Stimulated activated CD8-positive, alpha-beta memory T cell treated with anti-CD3 and anti-CD28 coated beads, Interleukin-4, amount 100 ng/mL, for 1 hour (primary cell): ENCODE data around the gene BCOR.

Experiments used
- DNase-seq, 2 donors: peaks; one replicate each; pipeline ENCODE4 v3.0.0-alpha.2; 2020; ENCODE audit warnings: low read depth in 2 of 2, low spot score in 1 of 2

The BCOR gene

DNA sequence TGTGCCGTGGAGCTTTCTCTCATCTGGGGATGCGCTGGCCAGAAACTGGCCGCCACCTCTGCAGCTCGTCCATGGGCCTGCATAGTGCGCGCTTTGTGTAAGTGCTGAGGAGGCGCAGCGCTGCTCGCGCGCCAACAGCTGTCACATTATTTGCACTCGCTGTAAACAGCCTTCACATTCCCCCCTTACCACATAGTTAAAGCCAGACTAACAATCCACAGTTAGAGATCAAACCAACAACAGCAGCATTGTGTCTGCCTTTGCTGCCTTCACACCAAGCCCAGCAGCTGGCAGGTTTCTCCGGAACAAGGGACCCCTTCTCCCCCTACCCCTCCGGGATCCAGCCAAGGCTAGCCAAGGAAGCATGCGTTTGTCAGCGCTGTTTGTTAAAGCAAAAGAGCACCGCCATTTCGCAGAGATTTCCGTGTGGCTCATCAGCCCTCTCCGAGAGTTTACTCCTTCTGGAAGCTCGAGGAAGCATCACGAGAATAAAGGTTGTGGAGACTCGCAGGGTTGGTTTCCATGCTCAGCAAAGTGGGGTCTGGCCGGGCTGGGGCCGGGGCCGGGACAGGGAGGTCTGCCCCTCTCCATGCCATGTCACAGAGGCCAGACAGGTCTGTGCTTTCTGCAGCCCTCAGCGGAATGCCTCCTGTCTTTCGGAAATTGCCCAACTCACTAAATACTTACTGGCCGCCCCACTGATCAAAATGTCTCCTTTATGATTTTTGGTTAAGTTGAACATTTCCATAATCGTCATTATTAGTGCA, 11.0 kb downstream of the BCOR start:
- DNase-seq, result no peak

DNA sequence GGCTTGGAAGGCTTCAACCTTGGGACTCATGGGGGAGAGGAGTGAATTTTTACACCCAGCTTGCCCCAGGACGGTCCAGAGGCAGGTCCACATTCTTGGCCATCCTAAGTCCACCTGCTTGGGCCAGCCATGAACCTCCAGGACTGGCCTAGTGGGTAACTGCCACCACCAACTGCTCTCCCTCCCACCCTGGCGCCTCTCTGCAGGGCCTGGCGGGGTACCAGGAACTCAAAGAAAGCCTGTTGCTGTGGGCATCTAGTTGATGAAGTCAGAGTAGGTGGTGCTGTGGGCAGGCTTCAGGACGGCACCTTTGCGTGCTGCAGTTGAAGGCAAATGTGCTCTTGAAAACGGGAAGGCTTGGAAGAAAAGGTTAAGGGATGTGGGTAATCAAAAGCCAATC, 12.0 kb downstream of the BCOR start:
- no peak for DNase-seq

DNA sequence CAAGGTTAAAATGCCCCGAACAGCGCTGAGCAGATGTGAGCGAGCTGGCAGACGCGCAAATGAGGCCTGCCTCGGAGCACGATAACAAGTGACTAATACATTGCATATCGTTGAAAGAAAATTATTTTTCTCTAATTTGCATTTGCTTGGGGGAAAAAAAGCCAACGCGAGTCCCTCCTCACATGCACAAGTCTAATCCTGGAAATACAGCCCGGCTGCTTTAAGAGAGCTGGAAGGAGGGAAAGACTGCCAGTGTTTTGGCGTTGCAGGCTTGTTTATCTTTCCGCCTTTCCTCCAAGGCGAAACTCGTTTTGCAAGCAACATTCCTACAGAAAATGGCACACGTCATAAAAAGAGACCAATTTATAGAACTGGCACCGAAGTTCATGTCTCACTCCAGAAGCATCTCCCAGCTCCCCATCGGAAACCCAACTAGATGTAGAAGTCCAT, 12.6 kb downstream of the BCOR start:
- DNase-seq, result no peak

DNA sequence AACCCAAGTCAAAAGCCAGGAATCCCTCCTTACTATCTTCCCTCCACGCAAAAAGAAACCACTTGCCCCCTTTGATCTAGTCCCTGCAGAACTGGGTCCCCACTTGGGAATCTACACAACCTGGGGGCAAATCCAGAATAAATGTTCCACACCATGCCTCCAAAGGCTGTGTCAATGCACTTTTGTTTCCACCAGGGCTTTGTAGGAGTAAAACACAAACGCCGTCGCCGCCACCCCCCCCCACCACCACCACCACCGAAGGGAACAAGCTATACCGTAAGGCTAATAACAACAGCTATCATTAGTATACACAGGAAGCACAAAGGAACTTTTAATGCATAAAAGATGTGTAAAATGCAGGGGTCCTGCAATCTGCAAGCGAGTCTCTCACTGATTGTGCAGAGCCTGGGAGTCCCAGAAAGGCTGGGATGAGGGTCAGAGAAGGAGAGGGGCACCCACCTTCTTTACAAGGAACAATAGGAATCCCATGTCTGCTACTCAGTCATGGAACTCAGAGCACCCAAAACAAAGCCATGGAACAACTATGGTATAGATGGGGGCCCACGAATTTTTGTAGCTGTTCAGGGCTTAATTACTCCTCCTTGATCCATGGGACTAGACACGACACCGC, 13.2 kb downstream of the BCOR start:
- no peak for DNase-seq

DNA sequence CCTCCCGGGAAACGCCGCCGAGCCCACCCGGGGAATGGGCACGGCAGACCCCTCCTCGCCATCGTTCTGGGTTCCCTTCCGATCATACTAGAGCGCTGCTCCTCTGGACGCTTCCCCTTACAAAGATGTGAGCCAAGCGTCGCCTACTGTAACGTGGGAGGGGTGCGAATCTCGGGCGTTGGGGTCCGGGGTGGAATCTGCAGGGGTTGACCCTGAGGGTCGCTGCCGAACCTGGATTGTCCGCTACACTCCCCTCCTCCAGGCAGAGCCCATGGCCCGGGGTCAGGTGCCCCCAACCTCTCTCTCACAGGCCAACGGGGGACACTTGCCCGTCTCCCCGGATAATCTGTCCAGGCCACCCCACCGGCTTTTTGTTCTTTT, 13.8 kb downstream of the BCOR start:
- DNase-seq, result no peak

DNA sequence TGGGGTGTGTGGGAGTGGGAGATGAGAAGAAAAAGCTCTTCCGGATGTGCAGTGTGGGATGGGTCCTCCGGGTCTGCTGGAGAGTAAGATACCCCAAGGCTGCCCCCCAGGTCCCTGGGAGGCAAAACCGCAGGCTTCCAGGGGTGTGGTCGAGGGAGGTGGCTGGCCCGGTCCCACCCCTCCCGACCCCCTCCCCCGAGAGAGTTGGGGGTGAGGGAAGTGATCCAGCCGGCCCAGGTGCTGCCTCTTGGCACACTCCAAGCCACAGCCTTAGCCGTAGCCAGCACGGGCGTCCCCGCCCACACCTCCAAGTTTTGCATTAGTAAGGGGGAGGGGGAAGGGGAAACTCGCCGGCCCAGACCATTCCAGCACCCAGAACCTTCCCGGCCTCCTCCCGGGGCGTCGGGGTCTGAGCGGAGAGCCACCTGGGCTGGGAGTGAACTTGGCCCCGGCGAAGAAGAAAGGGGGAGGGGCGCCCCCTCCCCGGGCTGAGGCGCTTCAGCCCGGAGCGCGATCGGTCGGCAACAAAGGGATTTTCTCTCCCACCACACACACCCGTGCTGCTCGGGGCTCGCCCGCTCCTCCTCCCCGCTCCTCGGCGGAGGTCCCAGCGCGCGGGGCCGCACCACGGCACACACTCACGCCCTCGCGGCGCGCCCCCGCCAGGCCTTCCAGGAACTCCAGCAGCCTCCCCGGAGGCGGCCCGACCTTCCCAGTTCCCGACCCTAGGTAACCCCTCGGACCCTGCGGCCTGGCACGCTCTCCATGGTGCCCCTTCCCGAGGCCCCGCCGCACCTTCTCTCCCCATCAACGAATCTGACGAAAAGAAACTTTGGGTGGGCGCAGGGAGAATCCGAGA, 14.4 kb downstream of the BCOR start:
- no peak for DNase-seq

DNA sequence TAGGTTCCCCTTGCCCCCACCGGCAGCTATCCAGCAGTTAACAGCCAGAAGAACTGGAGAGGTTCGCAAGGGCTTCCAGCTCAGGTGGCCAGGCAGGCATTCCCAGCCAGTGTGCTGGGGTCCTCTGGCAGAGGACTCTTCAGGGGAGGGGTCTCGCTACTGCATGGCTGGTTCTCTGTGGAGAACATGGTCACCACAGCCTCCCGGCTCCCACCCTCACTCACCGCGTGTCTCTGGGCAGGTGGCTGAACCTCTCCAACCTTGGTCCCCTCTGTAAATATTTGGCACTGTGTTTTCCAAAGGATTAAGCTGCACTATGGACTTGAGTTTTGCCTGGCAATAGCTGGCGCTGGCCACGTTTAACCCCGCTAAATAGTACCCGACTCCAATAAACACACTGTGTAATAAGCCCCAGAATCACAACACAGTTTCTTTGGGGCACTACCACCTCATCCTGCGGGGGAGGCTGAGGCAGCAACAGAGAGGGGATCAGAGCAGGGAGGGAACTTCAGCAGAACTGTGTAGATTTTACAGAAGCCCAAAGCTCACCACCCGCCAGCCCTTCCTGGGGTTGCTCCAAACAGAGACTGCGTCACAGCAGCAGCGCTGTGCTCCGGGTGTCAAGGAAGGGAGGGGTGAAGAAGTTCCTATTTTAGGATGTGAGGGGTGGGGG, 15.2 kb downstream of the BCOR start:
- no peak for DNase-seq

DNA sequence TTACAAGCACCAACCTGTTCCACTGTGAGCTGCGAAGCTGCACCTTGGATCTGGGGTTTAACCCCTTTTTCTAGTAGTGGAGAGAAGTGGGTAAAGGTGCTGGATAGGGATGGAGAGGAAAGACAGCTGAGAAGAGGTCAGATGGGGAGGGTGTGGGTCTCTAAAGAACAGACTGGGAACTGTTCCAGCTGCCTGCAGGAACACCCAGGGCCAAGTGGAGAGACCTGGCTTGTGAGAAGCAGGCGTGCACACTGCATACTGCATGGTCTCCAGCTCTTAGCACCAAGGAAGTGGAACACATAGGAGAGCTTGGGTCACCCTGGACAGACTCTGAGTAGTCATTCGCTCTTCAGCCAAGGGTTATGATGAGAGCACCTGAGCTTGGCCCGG, 16.1 kb downstream of the BCOR start:
- no peak for DNase-seq

DNA sequence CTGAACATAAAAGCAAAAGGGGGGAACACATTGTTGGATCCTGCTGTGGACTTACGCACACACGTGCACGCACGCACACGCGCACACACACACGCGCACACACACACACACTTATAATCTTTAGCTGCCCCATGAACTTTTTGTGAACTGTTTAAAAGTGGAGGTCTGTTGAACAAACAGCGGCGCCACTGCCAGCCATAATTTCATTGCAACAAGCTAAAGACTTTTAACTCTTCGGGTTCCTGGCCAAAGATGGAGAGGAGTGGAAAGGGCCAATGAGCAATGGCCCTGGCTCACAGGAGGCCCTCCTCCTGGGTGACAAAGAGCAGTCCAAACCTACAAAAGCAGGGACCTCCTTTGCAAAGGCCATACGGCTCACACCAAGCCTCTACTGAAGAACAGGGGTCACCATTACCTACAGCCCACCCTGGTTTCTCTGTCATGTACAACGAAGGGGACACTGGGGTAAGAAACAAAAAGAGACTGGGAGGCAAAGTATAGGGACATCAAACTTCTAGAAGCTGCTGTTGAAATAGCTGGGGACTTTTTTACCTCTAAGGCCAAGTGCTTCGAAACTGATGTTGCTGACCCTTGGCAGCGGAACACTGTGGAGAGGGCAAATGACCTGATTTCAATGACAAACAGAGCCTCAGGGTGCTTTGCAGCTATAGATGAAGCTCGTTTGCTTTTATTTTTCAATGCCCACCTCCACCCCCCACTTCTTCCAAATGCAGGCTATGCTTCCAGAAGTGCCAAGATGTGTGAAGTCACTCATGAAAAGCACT, 16.7 kb downstream of the BCOR start:
- DNase-seq, result no peak

DNA sequence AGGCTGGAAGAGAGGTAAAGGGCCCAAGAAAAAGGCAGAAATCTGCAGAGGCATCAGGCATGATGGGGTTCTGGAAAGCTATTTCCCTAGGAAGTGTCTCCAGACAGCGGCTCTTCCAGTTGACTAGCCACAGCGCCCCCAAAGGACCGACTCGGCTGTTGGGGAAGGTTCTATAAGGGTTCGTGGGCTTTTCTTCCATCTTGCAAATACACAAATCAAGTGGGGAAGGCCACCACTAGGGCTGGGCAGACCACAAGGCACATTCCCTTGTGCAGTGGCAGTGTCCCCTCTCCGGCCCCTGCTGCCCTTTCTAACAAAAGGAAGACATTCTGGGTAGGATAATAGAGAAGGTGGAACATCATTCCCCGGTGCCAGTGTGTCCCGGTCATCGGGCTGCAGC, 18.2 kb downstream of the BCOR start:
- DNase-seq, result no peak

DNA sequence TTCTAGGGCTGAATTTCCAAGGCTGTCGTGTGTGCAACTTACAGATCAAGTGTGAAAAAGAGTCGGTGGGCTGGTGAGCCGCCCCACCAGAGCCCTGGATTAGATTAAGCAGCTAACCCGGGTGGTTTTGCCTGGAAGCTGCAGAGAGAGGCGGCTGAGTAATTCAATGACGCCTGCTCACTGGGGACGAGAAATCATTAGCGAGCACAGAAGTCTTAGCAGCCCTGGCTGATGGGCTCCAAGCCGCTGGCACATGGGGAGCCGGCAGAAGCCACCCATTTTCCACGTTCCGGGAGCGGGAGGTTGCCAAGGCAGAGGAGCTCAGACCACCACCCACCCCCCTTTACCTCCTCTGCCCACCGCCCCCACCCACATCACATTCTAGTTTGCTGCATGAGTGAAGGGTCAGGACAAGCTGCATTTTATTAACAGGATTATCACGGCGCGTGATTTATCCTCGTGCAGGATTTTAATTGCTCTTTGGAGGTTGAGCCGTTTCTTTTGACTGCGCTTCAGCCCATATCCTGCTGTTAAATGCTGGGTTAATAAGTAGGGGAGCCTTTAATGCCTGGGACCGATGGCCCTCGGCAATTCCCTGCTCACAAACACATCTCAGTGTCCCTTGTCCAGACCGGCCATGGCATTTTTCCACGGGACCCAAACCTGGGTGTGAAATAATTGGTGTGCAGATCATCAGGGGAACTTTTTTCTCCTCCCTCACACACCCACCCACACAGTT, 19.1 kb downstream of the BCOR start:
- DNase-seq, result no peak

DNA sequence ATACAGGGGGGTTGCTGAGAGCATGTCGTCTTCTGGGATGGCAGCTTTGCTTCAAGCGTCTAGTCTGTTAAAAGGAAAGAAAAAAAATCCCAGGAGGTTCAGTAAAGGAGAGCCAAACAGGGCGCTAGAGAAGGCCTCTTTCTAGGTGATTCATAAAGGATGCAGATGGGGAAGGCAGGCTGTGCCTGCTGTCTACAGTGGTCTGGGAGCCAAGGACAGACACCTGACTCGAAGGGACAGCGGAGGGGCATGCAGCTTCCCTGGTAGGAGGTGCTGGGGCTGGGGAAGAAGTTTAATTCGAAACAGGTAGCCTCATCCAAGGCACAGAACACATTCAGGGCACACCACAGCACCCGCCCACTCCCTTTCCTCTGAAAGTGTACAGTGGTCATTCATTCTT, 19.9 kb downstream of the BCOR start:
- DNase-seq, result no peak

DNA sequence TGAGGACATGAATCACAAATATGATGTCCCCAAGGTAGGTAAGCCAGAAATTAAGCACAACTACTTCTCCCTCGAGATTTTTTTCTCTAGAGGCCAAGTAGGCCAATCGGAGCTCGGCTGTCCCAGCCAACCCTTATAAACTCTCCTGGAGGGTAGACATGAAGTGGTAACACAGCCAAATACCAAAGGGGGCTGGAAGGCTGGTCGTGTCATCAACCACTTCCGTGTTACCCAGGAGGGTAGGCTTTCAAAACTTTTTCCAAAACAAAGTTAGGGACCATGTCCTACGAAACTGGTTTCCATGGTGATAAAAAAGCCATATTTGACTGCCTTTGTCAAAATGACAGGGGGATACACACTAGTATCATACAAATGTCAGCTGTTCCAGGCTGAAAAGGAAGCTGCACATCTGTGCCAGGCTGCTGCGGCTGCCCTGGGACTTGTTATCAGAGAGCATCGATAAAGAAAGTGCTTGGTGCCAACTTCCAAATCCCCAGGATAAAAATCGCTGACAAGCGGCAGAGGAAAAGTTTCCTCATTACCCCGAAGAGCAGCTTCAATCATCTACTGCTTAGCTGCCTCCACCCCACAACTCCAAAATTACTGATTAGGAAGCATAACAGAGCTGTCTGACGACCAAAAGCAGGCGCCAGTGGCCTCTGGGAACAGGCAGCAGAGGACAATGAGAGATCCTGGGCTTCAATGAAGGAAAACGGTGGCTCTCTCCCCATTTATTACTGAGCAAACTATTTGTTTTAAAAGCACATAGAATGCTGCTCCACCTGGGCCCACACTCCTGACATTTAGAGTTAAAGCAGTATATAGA, 20.8 kb downstream of the BCOR start:
- no peak for DNase-seq

DNA sequence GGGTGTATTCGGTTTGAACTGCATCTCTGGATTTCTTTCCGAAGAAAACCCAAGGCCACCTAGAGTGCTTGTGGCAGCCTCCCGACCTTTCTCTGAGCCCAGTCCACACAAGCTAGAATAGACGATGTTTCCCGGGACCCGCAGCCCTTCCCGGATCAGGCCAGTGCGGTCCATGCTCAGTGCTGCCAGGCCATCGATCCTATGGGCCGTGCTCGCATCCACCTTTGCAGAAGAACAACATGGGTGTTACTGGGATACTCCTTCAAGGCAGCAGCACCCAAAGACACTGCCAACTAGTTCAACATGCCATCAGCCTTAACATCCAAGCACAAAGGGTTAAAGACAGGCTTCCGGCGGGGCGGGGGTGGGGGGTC, 22.8 kb downstream of the BCOR start:
- DNase-seq, result no peak

DNA sequence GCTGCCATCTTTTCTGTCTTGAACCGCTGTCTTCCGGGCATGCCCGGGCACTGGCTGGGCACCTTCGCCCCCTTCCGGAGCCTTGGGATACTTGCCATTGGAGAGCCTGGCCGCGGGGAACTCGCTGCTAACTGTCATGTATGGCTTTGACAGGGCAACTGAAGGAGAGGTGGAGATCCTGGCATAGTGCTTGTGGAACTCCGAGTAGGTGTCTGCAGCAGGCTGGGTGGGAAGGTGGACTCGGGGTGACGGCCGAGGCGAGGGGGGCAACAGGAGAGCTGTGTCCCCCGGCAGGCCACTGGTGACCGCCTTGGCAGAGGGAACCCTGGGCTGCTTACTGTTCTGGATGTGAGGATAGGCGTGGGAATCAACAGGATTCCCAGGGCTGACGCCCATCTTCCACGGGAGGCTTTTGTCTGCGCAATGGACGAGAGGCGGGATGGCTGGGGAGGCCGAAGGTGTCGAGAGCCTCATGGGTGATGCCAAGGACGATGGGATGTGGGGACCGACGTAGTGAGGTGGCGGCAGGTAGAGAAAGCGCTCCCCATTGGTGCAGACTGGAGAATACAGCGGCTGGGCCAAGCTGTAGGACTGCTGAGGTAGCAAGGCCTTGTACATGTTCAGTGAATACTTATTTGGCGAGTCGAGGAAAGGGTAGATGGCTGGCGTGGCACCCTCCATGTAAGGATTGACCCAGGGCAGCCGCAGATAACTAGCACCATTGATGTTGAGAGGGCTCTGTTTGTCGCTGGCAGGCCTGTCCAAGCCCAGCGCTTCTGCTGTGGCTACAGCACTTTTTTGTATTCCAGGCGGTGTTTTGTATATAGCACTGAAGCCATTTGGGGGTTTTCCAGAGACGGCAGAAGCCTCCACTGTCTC, 23.4 kb downstream of the BCOR start:
- no peak for DNase-seq

DNA sequence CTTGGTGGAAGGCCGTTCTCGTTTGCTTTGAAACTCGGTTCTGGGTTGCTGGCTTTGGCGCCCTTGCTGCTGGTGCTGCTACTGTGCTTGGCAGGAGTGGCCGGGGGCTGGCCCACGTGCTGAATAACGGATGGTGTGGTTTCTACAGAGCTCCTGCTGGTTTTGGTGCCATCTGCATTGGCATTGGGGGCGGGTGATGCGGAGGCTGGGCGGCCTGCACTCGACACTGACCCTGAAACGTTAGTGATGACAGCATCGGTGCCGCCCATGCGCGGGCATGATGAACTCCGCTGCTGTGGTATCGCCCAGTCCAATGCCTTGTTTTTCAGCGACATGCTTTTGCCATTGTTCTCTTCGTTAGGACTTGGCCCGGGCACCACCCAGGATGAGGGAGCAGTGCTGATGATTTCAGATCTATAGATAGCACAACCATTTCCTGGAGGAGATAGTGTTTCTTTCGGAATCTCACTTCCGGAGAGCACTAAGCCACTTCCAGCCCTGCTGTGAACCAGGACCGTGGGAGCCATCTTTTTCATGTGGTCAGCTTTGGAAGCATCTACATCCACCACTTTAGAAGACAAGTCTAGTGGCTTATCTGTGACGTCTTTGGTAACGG, 24.2 kb downstream of the BCOR start:
- no peak for DNase-seq

DNA sequence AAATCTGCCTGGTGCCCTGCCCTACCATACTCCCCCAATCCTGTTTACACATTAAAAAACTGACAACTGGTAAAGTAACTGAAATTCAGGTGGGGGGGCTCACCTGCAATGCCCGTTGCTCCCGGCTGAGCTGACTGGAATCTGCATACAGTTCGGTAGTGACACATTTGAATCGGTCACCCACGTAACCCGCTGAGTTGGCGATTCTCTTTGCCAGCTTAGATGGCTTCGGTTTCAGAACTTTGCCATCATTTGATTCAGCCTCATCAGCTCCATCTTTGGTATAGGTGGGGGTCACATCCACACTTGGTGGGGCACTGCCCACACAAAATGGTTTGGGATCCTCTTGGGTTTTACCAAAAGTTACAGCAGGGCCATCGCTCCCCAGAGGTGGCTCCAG, 25.5 kb downstream of the BCOR start:
- no peak for DNase-seq

DNA sequence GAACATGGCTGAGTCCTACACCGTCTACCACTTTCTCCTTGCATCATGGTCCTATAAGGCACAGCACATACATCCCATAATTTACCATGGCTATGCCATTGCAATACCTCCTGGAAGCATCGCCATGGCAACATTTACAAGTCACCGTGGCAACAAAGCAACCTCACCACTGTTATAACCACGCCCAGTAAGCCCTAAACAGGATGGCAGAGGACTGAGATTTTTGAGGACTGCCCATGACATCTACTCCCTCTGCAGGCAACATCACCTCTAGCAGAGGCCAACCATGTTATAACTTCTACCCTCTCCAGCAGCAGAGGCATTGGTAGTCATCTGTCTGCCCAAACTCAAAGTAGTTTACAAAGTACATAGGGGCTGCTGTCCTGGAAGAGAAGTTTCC, 29.7 kb downstream of the BCOR start:
- no peak for DNase-seq
